Testis (tissue), 2 donors: ENCODE data around the gene TUSC7.

Experiments used
- POLR2A ChIP-seq: fragments of 450-650 bp; IDR thresholded peaks from one replicate; pipeline ENCODE4 v1.6.1; 2017; ENCODE audit warnings: antibody characterized with exemption, mild to moderate bottlenecking, moderate library complexity
- TF ChIP-seq, protein P1 (sequence below), 3 experiments: fragments of 450-650 bp in 2 of 3; fragments of 200-600 bp in 1 of 3; sonication (generic) in 1 of 3; IDR thresholded peaks; one replicate each; pipeline ENCODE4 v1.5.1; 2016 to 2019; ENCODE audit warnings: antibody characterized with exemption in 3 of 3, mild to moderate bottlenecking in 2 of 3, moderate library complexity in 1 of 3

DNA sequence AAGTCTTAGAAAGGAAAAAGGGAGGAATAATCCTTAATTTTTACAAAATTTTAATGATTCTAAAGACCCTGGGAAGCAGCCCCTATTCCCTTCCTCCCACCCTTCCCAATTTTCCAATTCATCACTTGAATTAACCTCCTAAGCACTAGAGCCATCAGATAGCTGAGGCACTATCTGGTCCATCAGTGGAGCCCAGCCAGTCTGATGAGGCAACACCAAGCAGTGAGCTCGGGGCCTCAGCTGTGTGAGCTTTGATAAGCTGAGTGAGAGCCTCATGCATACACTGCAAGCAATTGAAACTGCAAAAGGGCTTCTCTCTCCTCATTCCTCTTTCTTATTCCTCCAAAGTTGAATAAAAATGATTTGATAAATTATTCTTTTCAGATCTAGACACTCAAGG, 31.9 kb downstream of the TUSC7 start:
- TF ChIP-seq, protein P1, sequence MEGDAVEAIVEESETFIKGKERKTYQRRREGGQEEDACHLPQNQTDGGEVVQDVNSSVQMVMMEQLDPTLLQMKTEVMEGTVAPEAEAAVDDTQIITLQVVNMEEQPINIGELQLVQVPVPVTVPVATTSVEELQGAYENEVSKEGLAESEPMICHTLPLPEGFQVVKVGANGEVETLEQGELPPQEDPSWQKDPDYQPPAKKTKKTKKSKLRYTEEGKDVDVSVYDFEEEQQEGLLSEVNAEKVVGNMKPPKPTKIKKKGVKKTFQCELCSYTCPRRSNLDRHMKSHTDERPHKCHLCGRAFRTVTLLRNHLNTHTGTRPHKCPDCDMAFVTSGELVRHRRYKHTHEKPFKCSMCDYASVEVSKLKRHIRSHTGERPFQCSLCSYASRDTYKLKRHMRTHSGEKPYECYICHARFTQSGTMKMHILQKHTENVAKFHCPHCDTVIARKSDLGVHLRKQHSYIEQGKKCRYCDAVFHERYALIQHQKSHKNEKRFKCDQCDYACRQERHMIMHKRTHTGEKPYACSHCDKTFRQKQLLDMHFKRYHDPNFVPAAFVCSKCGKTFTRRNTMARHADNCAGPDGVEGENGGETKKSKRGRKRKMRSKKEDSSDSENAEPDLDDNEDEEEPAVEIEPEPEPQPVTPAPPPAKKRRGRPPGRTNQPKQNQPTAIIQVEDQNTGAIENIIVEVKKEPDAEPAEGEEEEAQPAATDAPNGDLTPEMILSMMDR (IDR thresholded peaks at IDR 0.05): no peak
- no peak for TF ChIP-seq POLR2A
